GM12873 (cell line): Measurements from ENCODE around the gene TMEM270.

Experiments
- CTCF ChIP-seq: IDR thresholded peaks from 2 replicates; pipeline ENCODE4 v1.5.1; 2012; ENCODE audit warnings: low read depth, mild to moderate bottlenecking, moderate library complexity, low read length, control low read depth; ENCODE audit not compliant: insufficient read depth; ENCODE audit errors: missing control alignments

TMEM270 gene

GRCh38 chr7:73829921-73830680 lies 30.9 kb upstream of the TMEM270 start:
- no peak for TF ChIP-seq CTCF

GRCh38 chr7:73830681-73831583 lies 30.0 kb upstream of the TMEM270 start, which contains the start of gene CLDN4:
Gene CLDN4, plus strand, starts transcription at chr7:73830996. Its CDS starts 206 bp downstream, at chr7:73831202.
- no peak for TF ChIP-seq CTCF

- no peak for TF ChIP-seq CTCF
Measured at GRCh38 chr7:73831584-73831833, 29.4 kb upstream of the TMEM270 start.

- TF ChIP-seq CTCF: no peak
Measured at GRCh38 chr7:73831834-73832651, 28.9 kb upstream of the TMEM270 start.

- no peak for TF ChIP-seq CTCF
Measured at GRCh38 chr7:73832806-73833205, 28.2 kb upstream of the TMEM270 start.

- no peak for TF ChIP-seq CTCF
Measured at GRCh38 chr7:73833251-73833919, 27.6 kb upstream of the TMEM270 start.

- no peak for TF ChIP-seq CTCF
Measured at GRCh38 chr7:73834626-73835191, 26.2 kb upstream of the TMEM270 start.
